Activated naive CD4-positive, alpha-beta T cell (primary cell): ENCODE results near the gene TMEM131.
A peak's percentile ranks its signal among the peaks of the same experiment; 100 is the strongest.
"Not testable (repeated sequence)": the region's sequence is repeated elsewhere in the genome, so short reads cannot be mapped to it uniquely, and the experiment has no call there.

ENCODE experiments used
- DNase-seq, 4 experiments: peaks; one replicate each; lab custom pipeline; 2025; lab: John Stamatoyannopoulos, UW

TMEM131 gene, protein sequence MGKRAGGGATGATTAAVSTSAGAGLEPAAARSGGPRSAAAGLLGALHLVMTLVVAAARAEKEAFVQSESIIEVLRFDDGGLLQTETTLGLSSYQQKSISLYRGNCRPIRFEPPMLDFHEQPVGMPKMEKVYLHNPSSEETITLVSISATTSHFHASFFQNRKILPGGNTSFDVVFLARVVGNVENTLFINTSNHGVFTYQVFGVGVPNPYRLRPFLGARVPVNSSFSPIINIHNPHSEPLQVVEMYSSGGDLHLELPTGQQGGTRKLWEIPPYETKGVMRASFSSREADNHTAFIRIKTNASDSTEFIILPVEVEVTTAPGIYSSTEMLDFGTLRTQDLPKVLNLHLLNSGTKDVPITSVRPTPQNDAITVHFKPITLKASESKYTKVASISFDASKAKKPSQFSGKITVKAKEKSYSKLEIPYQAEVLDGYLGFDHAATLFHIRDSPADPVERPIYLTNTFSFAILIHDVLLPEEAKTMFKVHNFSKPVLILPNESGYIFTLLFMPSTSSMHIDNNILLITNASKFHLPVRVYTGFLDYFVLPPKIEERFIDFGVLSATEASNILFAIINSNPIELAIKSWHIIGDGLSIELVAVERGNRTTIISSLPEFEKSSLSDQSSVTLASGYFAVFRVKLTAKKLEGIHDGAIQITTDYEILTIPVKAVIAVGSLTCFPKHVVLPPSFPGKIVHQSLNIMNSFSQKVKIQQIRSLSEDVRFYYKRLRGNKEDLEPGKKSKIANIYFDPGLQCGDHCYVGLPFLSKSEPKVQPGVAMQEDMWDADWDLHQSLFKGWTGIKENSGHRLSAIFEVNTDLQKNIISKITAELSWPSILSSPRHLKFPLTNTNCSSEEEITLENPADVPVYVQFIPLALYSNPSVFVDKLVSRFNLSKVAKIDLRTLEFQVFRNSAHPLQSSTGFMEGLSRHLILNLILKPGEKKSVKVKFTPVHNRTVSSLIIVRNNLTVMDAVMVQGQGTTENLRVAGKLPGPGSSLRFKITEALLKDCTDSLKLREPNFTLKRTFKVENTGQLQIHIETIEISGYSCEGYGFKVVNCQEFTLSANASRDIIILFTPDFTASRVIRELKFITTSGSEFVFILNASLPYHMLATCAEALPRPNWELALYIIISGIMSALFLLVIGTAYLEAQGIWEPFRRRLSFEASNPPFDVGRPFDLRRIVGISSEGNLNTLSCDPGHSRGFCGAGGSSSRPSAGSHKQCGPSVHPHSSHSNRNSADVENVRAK (N-terminal part only)

DNA sequence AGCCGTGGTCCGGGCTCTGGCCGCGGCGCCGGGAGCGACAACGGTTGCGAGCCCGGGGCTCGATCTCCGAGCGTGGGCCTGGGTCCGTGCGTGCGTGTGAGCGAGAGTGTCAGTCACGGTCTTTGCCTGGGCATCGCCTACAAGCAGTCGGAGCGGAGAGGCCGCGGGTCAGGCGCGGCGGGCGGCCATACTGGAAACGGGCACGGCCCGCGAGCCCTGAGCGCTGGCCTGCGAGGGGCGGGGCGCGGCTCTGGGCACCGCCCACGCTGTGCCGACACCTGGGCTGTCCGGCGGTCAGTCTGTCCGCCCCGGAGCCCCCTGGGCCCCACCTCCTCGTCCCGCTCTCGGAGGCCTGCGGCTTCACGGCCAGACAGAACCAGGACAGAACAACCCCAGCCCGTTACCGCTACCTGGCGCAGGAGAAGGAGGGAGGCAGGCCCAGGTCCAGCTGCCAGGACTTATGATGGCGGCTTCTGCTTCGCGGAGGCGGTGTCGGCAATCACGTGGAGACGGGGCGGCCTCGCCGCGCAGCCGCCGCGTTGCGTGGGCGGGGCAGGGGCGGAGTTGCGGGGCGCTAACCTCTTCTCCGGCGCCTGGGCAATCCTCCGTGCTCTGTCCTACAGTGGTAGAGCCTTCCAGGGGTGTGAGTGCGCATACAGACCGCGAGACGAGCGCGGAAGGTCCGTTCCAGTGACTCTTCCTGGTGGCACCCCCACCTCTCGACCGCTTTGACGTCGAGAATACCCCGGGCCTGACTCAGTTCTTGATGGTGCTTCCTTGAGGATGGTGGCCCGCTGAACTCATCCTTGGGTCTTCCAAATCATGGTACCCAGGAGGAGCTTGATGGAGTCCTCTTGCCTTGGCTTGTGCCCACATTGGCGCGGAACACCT lies at the start of gene TMEM131:
Gene TMEM131, minus strand, starts transcription at position 215 of the 891 bp plus-strand sequence. CDS start 286 bp downstream, outside the sequence.
- peak; percentile 84 to 95 (median 92) for DNase-seq

DNA sequence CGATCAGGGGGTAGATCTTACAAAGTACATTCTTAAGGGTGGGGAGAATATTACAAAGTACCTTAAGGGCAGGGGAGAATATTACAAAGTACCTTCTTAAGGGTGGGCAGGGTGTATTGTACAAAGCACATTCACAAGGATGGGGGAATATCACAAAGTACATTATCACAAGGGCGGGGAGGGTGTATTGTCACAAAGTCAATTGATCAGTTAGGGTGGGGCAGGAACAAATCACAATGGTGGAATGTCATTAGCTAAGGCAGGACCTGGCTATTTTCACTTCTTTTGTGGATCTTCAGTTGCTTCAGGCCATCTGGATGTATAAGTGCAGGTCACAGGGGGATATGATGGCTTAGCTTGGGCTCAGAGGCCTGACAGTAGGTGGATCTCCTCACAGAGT lies 49.0 kb upstream of the TMEM131 start:
- not testable (repeated sequence) for DNase-seq

DNA sequence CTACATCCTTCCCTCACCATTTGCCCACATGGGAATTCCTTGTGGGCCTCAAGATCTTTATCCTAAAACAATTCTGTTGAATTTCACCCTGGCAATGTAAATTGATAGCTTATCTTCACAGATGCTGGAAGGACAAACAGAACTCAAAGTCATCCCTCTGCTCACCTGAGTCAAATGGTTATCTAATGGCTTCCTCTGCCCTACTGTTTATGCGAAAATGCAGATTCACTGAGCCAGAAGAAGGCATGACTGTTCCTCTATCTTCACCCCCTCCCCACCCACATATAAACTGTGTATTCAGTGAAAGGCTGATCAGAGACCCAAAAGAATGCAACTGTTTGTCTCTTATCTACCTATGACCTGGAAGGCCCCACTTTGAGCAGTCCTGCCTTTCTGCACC lies 47.4 kb upstream of the TMEM131 start:
- no peak for DNase-seq

DNA sequence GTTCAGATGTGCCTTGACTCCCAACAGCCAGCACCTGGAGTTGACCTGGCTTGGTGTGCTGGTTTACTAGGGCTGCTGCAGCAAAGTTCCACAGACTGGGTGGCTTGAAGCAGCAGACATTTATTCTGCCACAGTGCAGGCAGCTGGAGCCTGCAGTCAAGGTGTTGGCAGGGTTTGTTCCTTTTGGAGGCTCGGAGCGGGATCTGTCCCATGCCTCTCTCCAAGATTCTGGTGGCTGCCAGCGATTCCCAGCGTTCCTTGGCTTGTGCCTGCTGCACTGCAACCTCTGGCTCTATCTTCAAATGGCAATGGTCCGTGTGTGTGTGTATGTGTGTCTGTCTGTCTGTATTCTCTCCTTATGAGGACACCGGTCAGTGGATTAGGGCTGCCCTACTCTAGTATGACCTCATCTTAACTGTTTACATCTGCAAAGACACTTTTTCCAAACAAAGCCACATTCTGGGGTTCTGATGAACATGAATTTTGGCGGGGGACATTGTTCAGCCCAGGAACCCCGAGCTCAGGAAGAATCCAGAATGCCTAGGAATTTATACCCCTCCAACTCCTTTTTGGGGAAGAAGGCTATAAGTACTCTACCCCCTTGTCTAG lies 44.7 kb upstream of the TMEM131 start:
- DNase-seq = no peak

DNA sequence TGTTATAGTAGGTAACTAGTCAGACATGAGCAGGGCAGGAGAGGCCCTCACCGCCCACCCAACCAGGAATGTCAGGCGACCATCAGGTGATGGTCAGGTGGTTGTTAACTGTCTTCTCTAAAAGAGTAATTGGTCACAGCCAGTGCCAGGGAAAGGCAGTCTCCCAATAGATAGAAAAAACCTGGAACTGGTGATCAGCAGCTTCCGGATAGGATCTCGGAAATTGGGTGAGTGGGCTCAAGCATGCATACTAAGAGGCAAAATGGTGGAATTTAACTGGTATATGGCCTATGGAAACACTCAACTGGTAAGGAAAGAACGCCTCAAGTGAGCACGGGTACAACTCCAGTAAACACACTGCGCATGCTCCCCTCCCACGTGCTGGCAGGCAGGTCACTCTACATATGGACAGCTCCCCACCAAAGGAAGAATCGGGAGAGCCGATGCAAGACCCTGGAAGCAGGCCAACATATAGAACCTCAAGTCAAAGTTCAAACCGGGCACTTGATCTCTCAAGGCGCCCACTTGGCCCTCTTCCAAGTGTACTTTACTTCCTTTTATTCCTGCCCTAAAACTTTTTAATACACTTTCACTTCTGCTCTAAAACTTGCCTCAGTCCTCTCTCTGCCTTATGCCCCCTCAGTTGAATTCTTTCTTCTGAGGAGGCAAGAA lies 43.5 kb upstream of the TMEM131 start:
- DNase-seq = no peak

DNA sequence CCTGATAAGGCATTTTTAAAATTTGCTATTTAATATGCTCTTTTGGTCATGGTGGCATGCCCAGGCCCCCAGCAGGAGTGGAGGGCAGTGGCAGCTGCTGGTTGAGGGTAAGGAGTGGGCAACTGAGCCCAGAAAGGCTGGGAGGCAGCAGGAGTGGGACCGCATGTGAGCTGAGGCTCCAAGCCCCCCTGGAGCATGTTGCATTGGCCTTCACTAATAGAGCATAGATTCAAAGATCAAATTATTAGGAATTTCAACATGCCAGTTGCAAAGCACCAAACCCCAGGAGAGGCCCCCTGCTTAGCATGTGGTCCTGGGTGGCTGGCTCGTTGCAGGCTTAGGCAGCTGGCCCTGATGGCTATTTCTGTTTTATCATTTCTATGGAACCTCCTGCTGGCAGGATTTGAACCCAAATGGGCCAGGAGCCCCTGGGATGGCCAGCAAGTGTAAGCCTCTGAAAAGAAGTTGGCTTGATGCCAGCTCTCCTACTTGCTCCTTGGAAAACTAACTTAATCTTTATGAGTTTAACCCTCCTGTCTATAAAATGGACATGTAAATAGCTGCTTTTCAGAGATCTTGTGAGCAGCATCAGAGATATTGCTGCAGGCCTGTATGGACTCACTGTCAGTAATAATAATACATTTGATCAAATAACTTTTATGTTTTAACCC lies 42.1 kb upstream of the TMEM131 start:
- no peak for DNase-seq

DNA sequence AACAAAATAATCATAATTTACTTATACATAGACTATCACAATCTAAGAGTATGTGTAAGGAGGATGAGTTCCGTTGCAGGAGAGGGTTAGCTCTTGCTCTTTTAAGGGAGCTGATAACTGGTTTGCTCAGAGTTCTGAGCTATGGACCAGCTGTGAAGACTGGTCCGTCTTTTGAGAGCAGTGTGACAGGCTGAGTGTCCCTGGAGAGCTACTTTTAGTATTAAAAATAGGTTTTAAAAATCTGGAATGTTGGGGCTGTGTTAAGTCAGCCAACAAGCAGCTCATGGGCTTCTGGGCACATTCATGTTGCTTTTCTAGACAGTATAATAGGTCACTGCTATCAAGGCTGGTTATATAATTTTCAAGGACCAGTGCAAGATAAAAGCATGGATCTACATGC lies 41.5 kb upstream of the TMEM131 start:
- no peak for DNase-seq

DNA sequence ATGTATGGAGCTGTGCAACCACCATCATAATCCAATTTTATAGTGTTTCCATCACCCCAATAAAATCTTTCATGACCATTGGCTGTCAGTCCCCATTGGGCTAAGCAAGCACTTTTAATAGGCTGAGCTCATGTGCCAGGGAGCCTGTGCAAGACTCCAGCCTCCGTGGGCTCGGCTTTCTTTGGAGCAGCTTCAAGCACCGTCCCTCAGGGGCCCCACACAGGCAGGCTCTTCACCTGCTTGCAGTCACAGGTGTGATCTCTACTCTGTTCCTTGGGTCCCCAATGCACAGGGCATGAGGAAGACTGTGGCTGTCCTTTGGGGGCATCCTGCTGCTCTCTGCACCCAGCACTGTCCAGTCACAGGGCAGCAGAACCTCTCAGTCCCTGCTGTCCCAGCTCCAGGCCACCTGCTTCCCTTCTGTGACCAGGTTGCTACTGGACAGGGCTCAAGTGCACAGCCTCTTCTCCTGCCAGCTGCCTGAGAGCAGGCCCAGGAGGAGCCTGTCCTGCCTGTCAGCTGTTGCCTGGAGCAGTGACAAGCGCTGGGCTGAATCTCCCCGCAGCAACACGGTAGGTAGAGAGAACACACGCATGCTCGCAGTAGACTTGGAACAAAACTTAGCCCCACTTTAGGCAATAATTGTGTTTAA lies 40.7 kb upstream of the TMEM131 start:
- no peak for DNase-seq

DNA sequence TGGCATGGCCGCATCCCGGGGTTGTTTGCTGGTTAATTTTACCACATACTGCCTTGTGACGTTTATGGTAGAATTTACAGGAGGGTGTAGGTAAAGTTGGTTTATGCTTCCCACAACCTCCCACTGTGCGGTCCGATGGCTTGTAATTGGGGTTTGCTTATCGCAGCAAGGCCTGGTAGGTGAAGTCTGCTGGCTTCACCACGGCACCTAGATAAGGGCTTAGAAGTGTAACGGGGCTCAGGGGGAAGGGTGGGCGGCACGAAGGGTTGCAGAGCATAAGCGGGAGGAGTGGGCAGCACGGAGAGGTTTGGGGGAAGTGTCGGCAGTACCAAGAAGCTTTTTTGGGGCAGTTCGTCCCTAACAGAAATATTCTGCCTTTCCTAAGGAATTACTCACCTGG lies 39.0 kb upstream of the TMEM131 start:
- DNase-seq = no peak

DNA sequence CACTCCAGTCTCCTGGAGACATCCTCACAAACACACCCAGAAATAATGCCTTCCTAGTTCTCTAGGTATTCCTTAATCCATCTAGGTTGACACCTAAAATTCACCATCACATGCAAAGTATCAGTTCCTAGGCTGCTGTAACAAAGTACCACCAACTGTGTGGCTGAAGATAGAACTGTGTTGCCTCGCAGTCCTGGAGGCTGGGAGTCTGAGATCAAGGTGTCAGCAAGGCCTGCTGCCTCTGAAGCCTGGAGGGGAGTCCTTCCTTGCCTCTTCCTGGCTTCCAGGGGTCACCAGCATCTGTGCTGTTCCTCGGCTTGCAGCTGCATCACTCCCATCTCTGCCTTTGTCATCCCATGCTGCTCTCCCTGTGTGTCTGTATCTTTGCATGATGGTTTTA lies 36.3 kb upstream of the TMEM131 start:
- DNase-seq = no peak

DNA sequence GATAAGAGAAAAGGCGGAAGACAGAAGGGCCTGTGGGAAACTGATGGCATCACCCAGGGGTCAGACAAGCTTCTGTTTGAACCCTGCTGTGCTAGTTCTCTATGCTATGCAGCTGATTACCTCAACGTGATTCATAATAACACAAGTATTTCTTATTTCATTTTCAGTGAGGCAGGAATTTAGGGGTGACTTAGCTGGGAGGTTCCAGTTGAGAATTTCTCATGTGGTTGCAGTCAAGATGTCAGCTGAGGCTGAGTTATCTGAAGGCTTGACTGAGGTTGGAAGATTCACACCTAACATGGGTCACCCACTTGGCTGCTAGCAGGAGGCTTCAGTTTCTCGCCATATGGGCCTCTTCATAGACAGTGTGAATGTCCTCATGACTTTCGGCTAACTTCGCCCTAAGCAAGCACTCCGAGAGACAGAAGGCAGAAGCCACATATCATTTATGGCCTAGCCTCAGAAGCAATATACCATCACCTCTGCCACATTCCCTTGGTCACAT lies 34.0 kb upstream of the TMEM131 start:
- DNase-seq = no peak

DNA sequence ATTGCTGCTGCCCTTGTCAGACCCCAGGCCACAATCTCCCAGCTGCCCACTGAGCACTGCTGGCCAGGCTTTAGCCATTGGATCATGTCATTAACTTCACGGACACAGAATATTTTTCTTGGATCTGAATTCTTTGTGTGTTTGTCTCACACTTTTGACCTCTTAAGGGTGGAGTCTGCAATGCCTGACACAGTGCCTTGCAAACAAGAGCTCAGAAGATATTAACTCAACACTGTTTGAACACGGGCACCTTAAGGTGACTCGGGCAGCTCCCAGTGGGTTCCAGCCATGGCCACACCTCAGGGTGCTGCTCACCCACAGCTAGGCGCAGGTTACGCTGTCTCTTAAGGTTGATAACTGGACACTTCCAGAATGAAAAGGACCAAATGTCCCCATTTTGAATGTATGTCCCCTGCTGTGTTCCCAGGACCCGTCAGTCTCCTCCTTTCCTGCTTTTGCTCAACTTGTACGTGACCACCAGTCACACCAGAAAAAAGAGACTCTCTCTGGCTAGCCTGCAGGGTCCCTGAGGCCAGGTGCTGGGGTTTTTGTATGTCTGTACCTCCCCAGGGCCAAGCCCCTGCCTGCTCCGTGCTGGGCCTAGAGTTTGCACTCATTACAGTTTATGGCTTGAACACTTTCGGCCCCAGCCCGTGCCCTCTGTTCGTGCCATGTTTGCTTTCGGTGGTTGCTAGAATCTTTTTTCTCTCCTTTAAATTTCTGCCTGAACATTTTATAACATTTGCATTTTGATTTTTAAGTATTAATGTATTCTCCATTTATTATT lies 33.4 kb upstream of the TMEM131 start:
- no peak for DNase-seq

DNA sequence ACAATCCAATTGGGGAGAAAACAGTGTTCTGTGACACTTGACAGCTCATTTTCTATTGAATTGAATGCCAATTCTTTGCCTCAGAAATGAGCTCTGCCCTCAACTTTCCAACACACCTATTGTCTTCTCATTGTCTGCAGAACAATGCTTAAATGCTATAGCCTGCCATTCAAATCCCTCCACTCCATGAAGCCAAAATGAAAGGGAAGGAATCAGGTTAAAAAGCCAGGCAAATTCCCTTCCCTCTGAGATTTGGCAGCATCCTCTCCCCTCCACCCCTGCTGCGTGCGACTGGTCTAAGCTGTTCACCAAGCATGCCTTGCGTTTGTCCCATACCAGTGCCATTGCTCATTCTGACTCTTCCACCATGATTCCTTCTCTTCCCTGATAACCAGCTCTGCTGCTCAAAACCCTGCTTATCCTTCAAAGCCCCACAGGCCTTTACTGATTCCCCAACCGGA lies 32.4 kb upstream of the TMEM131 start:
- no peak for DNase-seq

DNA sequence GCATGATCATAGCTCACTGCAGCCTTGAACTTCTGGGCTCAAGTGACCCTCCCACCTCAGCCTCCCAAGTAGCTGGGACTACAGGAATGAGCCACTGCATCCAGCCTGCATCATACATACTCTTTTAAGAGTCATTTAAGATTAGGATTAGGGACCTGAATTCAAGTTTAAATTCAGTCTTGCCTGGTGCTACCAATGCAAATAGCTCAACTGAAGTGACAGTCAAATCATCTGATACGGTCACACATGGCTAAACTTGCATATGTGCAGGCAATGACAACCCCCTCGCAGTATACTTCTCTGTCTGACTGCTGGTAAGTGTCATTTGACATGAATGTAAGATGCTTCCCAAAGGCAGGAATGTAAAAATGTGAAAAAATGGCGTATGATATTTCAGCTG lies 31.8 kb upstream of the TMEM131 start:
- DNase-seq = no peak

DNA sequence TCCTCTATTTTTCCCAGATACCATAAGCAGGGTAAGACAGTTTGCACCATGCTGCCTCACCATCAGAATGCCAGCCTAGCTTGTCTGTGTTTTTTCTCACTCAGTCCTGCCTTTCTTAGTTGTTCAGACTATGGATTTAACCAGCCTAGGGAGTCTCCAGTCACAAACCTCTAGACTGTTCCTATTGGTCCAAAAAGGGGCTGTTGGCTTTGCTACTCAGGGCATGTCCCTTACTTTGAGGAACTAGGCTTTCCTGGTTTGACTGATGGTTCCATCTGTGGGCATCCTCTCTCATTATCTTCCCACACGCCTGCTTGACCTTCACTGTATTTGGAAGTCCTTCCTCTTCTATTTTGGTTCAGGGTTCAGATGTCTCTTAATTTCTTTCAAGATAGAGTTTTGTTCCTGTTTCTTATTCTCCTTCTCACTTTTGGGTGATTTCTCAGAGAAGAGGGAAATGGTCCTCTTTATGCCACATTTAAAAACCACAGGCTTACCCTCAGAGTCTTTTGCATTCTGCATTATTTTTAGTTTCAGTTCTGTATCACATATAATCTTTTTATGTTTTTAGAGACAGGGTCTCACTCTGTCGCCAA lies 31.3 kb upstream of the TMEM131 start:
- no peak for DNase-seq

DNA sequence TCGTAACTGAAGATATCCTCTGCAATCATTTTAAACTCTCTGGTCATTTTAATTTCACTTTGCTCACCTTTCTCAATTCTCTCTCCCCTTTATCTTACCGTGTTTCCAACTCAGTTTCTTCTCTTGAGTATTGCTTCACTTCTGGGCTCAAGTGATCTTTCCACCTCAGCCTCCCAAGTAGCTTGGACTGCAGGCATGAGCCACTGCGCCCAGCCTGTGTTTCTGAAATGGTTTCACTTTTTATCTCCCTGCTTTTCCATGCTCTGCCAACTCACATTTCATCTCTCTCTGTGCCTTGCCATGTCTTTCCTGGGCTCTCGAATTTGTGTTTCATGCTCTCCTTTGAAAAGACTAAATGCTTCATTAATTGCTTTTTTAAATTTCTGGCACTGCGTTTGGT lies 30.5 kb upstream of the TMEM131 start:
- DNase-seq = no peak

DNA sequence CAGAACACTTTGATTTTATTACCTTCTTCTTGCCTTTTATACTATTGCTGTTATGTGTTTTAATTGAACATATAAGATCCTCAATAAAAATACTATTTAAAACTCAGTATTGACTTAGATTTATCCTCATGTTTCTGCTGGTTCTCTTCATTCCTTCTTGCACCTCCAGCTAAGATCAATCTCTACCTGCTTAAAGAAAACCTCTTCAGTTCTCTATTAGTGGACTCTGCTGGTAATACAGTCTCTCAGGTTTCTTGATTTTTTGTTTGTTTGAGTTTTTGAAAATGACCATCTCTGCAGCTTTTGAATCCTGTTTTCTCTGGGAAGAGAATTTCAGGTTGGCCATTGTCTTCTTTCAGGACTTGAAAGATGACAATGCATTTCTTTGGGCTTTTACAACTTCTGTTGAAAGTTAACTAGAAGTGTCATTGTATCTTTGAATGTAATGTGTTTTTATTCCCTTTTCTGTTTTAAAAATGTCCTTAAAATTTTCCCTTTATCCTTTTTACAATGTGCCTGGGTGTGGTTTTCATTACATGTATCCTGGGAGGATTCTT lies 29.8 kb upstream of the TMEM131 start:
- no peak for DNase-seq
